Cortex of kidney (tissue), 1 donor: ENCODE data around the gene SYNPO2L.
"Not testable (repeated sequence)": the region's sequence is repeated elsewhere in the genome, so short reads cannot be mapped to it uniquely, and the experiment has no call there.

Experiments used
- DNase-seq: peaks from one replicate; lab custom pipeline; 2025; lab: John Stamatoyannopoulos, UW

The SYNPO2L gene

DNA sequence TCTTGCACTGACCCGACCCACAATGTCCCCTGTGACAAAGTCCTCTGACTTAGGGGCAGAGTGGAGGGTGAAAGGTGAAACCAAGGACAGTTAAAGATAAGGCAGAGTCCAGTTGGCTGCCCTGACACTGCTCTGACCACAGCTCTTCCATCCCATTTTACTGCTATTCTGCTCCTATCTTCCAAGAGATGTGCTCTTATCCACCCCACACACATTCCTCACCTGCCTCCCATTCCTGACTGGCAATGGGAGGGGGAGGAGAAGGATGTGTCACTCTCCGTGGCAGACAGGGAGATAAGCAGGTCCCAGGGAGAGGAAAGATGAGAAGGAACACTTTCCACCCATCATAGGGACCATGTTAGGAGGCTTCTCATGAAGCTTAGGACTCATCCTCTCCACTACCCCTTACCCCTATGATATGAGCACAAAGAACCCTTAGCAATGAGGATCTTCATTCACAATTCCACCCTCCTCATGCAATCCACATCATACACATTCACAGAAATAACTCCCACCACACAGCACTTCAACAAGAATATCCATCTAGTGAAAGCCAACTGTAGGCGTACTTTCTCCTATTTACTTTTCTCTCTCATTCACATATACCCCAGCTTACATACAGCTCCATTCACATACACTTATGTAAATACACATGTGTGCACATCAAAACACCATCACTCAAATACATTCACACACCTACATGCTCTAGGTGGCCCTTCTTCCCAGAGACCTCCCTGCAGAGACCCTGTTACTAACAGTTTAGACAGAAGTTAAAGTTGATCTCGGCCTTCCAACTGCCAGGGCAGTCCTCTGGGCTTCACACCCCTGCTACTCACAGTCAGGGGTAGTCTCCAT is 6.6 kb downstream of the SYNPO2L start:
- DNase-seq: no peak

DNA sequence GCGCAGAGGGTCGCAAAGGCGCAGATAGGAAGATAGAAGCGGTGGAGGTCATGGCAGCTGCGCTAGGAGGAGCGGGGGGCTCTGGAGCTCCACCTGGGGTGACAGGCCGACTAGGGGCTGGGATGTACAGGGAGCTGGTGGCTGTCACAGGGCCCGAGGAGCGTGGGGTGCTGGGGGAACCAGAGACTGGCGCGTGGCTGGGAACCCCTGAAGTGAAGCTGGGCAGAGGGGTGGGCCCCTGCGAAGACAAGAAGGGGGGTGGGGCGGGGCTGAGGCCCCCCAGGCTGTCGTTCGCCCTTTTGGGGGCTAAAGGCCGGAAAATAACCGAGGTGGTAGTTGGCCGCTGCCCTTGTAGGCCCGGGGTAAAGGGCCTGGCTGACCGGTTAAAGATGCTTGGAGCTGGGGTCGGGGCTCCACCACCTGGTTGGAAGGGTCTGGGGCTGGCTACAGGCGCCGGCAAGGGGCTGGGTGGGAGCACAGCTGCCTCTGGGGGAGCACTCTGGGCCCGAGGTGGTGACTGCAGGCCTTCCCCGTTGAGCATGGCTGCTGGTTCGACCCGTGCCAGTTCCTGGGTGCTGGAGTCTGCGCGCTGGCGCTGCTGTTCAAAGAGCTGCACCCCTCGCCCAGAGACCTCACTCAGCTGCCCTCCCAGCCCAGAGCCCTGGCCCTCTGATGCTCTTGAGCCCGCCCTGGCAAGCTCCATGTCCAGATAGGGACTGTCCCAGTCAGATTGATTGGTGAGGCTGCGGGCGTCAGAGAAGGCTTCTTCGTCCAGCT is 7.8 kb downstream of the SYNPO2L start:
- no peak for DNase-seq

DNA sequence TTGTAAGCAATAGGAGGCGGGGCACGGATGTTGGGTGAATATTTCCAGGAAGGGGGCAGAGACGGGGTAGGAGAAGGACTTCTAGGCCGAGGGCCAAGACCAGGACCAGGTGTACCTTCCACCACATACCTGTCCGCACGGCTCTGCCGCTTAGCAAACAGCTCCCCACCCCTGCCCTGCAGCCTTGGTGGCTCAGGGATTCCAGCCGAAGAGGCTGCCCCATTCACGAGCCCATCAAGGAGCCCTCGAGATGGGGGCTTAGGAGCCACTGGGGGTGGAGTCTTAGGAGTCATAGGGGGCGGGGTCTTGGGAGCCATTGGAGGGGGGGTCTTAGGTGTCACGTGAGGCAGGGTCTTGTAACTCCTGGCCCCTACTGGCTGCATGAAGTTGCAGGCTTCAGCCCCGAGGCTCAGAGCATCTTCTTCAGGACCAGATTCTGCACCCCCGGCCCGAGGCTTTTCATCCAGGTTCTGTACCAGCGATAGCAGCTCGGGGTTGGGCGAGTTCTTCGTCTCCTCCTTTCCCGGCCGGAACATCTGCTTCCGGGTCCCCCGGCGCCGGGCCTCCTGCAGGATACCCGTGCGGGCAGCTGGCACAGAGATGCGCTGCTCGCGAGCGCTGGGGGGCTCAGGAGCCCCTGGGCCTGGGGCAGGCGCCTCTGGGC is 8.5 kb downstream of the SYNPO2L start:
- no peak for DNase-seq

DNA sequence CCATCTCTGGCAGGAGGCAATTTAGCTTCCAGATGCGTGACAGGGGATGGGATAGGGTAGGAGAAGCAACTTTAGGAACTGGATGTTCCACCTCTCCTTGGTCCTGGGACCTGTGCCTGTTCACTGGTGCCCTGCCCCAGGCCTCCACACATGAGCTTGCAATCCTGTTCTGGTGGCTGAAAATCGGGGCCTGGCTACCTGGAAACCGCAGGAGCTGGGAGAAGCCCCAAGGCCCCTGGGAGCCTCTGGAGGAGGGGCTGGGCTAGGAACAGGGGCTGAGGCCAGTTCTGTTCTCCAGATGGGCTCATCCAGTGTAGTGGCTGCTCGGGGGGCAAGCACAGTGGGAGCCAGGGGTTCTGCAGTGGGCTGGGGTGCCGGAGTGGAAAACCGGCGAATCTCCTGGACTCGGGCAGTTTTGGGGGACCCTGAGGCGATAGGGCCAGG is 9.2 kb downstream of the SYNPO2L start:
- DNase-seq: no peak

DNA sequence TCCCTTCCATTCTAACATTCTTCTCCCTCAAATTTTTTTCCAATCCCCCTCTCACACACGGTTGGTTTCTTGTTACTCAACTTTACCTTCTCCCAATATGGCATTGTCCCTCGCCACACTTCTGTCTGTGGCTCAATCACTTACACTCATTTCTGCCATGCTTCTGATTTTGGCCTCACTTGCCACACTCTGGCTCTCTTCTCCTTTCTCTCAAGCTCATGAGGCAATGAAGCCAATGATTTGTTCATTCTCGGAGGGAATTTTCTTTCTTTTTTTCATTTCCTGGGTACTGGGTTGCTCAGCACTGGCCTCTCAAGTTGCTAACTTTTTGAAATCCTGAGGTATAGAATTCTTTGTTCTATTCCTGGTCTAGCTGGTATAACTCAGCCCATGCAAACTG is 10.6 kb downstream of the SYNPO2L start:
- DNase-seq: no peak

DNA sequence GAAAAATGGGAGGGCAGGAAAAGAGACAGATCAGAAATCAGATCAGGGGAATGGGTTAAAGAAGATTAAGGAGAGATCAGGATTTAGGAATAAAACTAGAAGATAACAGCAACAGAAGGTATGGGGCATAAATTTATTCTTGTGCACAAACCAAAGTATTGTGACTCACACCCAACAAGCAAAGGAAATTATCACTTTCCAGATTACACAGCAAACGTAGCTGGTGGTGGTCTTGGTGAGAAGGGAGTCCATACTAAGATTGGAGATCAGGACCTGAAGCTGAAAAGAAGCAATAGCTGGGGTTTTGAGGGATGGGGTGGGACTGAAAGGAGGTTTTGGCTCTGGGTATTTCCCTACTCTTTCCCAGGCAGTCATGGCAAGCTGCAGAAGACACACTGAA is 11.1 kb downstream of the SYNPO2L start:
- DNase-seq: no peak

DNA sequence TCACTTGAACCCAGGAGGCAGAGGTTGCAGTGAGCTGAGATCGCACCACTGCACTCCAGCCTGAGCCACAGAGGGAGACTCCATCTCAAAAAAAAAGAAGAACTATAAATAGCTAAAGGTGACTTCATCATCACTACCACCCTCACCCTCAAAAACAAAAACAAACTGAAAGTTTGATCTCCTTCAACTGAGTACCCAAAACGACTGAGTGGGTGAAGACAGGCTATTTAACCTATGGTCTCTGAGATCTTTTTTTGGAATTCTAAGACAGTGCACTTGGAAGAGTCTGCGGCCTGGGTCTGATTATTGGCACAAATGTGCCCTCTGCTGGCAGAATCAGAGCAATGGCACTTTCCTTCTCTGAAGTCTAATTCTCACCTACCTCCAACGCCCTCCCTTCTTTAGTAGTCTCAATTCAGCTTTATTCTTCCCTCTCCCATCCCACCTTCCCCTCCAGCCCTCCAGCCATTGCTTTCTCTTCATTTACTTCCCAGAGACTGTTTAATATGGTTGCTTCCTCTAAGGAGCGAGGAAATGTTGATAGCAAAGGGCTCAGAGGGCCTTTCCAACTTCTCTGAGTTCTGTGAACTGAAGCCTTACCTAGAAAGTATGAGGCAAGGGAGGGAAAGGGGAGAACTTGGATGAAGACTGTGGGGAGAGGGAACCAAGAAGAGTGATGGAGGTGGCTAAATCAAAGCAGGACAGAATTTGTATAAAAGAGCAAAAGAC is 11.7 kb downstream of the SYNPO2L start:
- no peak for DNase-seq

DNA sequence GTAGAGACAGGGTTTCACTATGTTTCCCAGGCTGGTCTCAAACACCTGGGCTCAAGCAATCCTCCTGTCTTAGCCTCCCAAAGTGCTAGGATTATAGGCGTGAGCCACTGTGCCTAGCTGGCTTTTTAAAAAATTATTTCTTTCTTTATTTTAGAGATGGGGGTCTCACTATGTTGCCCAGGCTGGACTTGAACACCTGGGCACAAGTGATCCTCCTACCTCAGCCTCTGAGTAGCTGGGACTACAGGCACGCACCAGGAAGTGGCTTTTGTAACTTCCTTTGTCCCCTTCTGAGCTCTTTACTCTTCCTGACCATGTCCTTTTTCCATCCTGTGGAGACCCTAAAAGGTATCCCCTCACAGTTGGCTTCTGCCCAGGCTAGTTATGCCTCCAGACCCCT is 12.5 kb downstream of the SYNPO2L start:
- DNase-seq: no peak

DNA sequence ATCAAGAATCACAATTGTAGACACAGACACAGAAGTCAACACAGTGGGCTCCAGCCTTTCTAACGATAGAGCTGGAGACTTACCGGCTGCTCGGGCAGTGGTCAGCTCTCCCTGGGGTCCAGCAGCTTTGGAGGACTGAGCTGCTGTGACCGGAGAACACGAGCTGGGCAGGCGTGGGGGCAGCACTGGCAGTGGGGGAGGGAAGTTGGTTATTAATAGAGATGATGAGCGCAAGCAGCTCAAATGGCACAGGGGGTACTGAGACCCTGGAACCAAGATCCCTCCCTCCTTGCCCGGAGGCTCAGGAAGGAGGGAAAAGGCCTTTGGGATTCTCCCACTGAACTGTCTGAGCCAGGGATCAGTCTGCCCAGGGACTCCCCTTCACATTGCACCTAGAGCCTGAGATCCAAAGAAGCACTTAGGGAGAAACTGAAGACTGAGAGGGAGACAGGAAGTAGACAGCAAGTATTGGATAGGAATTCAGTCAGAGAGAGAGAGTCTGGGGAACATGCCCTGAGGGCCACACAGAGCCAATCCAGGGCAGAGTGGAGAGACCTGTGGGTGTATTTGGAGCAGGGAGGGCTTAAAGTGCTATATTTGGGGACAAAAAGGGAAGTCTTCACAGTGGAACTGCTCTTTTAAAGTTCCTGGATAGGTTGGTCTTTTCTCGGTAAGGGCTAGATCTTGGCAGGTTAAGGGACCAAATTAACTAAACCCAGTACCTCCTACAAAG is 14.3 kb downstream of the SYNPO2L start, which contains the start of gene MYOZ1:
TSS of gene MYOZ1 (minus strand) at position 147 of the 733 bp plus-strand sequence. CDS start 1,457 bp downstream, outside the sequence.
- no peak for DNase-seq

DNA sequence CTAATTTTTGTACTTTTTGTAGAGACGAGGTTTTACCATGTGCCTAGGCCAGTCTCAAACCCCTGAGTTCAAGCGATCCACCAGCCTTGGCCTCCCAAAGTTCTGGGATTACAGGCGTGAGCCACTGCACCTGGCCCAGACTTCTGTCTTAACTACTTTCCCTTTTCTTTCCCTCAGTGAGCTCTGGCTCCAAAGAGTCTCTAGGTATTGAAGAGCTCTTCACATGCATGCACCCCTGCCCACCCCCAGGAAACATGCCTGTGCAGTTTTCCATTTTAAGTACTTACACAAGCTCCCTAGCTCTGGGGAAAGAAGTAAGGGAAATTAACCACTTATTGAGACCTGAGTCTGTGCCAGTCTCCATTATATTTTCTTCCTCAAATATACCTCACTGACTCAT is 16.5 kb downstream of the SYNPO2L start:
- DNase-seq: no peak

DNA sequence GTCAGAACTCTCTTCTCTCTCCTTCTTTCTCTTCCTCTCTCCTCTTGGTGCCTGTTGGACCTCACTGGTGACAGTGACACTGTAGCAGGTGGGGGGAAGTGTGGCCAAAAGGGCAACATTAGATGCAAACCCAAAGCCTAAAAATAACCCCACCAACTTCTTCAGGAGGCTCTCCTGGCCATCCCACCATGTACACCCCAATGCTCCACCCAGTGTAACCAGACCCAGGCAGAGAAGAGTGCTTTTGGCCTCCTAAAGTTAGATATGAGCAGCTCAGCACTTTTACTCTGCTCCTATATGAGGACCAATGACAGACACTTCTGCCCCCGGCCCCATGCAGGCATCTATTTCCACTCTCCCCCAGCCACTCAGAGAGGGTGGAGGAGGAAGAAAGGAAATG is 20.0 kb downstream of the SYNPO2L start:
- DNase-seq: no peak

DNA sequence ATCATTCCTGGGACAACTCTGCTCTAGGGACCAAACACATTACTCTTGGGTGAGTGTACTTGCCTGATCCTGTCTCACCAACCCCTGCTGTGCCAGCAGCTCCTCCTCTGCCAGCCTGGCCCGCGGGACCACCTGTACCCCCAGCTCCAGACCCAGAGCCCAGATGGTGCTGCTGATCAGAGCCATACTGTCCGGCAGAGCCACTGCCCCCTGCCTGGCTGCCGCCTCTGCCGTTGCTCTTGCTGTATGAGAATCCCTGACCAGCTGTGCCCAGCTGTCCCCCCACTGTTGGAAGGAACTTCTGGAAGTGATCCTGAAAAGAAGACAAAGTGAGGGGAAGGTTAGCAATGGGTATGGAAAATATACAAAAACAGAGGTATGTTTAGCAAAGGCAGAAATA is 21.4 kb downstream of the SYNPO2L start:
- no peak for DNase-seq

DNA sequence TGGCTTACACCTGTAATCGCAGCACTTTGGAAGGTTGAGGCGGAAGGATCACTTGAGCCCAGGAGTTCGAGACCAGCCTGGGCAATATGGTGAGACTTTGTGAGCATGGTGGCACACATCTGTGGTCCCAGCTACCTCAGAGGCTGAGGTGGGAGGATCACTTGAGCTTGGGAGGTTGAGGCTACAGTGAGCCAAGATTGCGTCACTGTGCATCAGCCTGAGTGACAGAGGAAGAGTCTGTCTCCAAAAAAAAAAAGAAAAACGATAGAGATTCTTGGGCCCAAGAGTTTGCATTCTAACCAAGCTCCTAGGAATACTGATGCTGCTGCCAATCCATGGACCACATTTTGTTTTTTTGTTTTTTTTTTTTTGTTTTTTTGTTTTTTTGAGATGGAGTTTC is 26.7 kb downstream of the SYNPO2L start:
- DNase-seq: no peak

DNA sequence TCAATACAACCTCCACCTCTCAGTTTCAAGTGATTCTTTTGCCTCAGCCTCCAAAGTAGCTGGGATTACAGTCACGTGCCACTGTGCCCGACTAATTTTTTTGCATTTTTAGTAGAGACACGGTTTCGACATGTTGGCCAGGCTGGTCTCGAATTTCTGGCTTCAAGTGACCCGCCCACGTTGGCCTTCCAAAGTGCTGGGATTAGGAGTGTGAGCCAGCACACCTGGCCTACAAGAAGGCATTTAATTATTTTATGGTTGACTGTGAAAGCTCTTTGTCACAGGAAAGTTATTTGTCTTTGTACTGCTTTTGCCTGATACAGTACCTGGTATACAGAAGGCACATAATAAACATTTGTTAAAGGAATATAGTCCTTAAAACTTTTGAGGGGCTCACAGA is 27.4 kb downstream of the SYNPO2L start:
- DNase-seq: no peak

DNA sequence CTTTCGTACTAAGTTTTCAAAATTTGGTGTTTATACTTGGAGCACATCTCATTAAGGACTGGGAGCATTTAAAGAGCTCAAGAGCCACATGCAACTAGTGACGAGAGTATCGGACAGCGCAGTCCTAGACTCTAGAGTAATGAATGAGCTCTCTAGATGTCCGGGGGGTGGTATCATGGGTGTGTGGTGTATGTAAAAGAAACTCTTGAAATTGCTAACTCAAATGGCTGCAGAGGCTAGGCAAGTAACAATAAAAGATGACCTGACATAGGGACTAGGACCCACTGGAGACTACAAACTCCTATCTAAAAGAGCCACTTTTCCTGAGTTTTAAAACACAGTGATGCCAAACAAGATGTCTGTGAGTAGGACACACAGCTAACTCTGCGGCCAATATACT is 28.5 kb downstream of the SYNPO2L start:
- DNase-seq: no peak

DNA sequence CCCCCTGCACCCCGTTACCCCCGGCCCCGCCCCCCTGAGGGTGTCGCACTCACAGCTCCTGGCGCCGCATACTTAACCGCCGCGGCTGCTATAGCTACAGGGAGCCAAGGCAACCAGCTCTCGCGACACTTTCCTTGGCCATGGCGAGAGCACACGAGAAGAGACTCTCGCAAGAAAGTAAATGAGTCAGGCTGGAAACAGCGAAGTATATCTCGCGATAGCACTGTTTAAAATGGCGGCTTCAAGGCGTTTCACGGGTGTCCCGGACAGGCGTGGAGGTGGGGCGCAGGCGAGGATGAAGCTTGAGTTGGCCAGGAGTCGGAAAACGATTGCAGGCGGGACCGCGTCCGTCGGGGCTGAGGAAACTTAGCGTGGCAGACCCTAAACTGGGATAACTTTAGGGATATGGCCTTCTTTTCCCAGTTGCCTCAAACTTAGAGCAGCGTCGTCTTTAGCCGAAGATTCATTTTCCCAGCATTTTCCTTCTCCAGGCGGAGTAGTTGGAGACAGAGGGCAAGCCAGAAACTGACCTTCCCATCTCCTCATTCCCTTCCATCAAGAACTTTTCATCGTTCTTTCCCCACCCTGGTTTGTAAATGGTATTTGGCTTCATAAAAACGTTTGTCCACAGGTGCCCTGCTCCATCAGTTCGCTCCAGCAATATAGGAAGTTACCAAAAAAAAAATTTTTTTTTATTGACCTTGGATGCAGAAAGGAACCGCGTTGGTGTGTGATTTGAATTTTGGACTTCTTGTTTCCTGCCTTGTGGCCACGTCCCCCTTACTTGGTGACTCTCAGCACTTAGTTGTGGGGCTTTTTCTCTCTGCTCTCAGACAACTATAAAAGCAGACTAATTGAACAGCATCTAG is 29.7 kb downstream of the SYNPO2L start:
- no peak for DNase-seq

DNA sequence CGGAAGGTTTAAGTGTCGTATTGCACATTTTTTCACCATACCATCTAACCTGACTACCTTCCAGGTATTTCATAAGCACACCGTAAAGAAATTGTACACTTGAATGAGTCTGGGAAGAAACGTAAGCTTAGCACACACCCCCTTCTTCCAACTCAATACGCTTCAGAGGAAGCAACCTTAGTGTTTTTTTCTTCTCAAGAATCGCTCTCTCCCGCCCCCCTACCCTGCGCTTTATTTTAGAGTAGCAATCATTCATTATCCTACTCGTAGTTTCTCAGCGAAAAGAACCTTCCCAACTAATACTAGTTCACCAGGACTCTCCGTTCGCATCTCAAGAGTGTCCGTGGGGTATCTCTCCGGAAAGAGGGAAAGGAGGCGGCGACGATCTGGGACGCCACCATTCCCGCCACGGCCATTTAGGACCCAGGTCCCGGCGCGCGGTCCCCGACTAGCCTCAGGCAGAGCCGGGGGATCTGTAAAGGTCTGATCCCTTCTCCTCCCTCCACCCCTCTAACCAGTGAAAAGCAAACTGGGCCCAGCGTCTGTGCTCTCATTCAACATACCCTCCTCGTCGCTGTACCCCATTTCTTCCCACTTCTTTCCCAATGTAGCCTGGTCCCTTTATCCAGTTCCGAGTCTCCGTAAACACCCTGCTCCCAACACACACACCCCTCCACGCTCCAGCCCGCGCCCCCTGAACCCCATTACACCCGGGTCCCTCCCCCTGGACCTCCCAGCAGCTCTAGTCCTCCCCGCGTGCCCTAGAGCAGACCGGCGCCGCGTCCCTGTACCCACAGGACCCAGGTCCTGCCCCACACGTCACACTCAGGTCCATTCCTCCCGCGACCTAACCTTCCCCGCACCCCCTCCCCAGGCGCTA is 30.6 kb downstream of the SYNPO2L start:
- DNase-seq: no peak

DNA sequence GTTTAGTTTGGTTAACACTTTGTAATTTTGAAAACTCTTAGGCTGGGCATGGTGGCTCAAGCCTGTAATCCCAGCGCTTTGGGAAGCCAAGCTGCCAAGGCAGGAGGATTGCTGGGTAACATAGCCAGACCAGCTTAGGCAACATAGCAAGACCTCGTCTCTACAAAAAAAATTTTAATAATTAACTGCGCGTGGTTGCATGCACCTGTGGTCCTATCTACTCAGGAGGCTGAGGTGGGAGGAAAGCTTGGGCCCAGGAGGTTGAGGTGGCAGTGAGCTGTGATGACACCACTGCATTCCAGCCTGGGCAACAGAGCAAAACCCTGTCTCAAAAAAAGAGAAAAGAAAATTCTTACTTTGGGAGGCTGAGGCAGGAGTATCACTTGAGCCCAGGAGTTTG is 32.8 kb downstream of the SYNPO2L start:
- DNase-seq: no peak

DNA sequence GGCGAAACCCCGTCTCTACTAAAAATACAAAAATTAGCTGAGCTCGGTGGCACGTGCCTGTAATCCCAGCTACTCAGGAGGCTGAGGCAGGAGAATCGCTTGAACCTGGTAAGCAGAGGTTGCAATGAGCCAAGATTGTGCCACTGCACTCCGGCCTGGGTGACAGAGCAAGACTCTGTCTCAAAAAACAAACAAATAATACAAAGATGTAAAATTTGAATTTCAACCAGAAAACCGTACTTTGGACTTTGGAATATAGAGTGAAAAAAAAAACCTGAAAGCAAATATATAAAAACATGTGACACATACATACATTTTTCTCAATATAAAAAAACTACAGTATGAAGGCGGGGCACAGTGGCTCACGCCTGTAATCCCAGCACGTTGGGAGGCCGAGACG is 34.9 kb downstream of the SYNPO2L start:
- DNase-seq: not testable (repeated sequence)
